OCI-LY1 (cell line): Measurements from ENCODE around the gene DMD.

Experiments used
- H2AFZ ChIP-seq: fragments of 200-600 bp; sonication (generic), shearing (Covaris generic); 2 replicates; pipeline ENCODE4 v1.6.0; 2014; ENCODE audit warnings: antibody characterized with exemption, mild to moderate bottlenecking, low read length
- H3F3A ChIP-seq: fragments of 200-600 bp; sonication (generic), shearing (Covaris generic); 2 replicates; pipeline ENCODE4 v1.6.0; 2014; ENCODE audit warnings: mild to moderate bottlenecking, antibody characterized with exemption, low read length, moderate library complexity; ENCODE audit not compliant: insufficient read depth
- H3K27ac ChIP-seq: fragments of 200-600 bp; sonication (generic); 2 replicates; pipeline ENCODE4 v1.5.1; 2014; ENCODE audit warnings: low read length, mixed run types, mild to moderate bottlenecking, low read depth; ENCODE audit not compliant: poor library complexity, severe bottlenecking
- H3K27me3 ChIP-seq: fragments of 200-600 bp; sonication (generic); 2 replicates; pipeline ENCODE4 v1.6.0; 2014; ENCODE audit warnings: antibody characterized with exemption, mild to moderate bottlenecking, low read length, moderate library complexity; ENCODE audit not compliant: insufficient read depth
- H3K36me3 ChIP-seq: fragments of 200-600 bp; sonication (generic); 2 replicates; pipeline ENCODE4 v1.6.1; 2014; ENCODE audit warnings: mild to moderate bottlenecking, antibody characterized with exemption, low read length, moderate library complexity, mixed read lengths; ENCODE audit not compliant: insufficient read depth
- H3K4me1 ChIP-seq: fragments of 200-600 bp; sonication (generic); 2 replicates; pipeline ENCODE4 v1.5.1; 2014; ENCODE audit warnings: mild to moderate bottlenecking, low read length, moderate library complexity; ENCODE audit not compliant: insufficient read depth, severe bottlenecking
- H3K4me2 ChIP-seq: fragments of 200-600 bp; sonication (generic), shearing (Covaris generic); 2 replicates; pipeline ENCODE4 v1.6.1; 2014; ENCODE audit warnings: low read length
- H3K4me3 ChIP-seq: fragments of 200-600 bp; sonication (generic); 2 replicates; pipeline ENCODE4 v1.5.1; 2014; ENCODE audit warnings: low read length, low read depth, mild to moderate bottlenecking, mixed read lengths; ENCODE audit not compliant: poor library complexity, severe bottlenecking
- H3K79me2 ChIP-seq: fragments of 200-600 bp; shearing (Covaris generic); 2 replicates; pipeline ENCODE4 v1.6.1; 2016; ENCODE audit warnings: mixed run types, low read length, mixed read lengths; ENCODE audit not compliant: insufficient read depth
- H3K9ac ChIP-seq: fragments of 200-600 bp; sonication (generic), shearing (Covaris generic); 2 replicates; pipeline ENCODE4 v1.6.1; 2014; ENCODE audit warnings: mild to moderate bottlenecking, low read length, mixed read lengths
- H3K9me2 ChIP-seq: fragments of 200-600 bp; sonication (generic), shearing (Covaris generic); 2 replicates; pipeline ENCODE4 v1.6.1; 2014; ENCODE audit warnings: low read depth, mild to moderate bottlenecking, low read length, mixed read lengths
- H3K9me3 ChIP-seq: fragments of 200-600 bp; shearing (Covaris generic); 2 replicates; pipeline ENCODE4 v1.6.1; 2014; ENCODE audit warnings: low read length, mixed read lengths
- H4K20me1 ChIP-seq: fragments of 200-600 bp; sonication (generic), shearing (Covaris generic); 2 replicates; pipeline ENCODE4 v1.6.0; 2016; ENCODE audit warnings: mild to moderate bottlenecking, low read length; ENCODE audit not compliant: insufficient read depth
- EZH2 ChIP-seq: fragments of 200-600 bp; sonication (generic), shearing (Covaris generic); IDR thresholded peaks from 2 replicates; pipeline ENCODE4 v1.8.0; 2017; ENCODE audit warnings: borderline replicate concordance, mixed run types, mild to moderate bottlenecking, antibody characterized with exemption, low read length, moderate library complexity, mixed read lengths
- TF ChIP-seq, protein P1 (sequence below): fragments of 200-600 bp; sonication (generic), shearing (Covaris generic); IDR thresholded peaks from 2 replicates; pipeline ENCODE4 v1.5.1; 2017; ENCODE audit warnings: mild to moderate bottlenecking, antibody characterized with exemption, low read length, moderate library complexity, mixed read lengths

DMD gene

GRCh38 chrX:31092970-31093638, 2118.2 kb downstream of the DMD start:
- no peak overlapping the region for H3K9ac ChIP-seq

DNA sequence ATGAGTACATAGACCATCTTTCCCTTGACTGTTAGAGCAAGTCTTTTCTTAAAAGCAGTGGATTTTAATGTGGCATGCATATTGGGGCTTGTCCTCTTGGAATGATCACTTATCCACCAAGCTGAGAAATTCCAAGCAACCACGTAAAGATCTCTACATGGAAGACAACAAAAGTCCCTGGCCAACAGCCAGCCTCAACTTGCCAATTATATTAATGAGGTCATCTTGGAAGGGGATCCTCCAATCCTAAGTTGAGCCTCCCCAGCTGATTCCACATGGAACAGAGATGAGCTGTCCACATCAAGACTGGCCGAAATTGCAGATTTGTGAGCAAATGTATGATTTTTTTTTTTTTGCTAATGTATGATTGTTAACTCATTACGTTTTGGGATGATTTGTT, 2118.9 kb downstream of the DMD start:
- no peak overlapping the region for H3K27ac ChIP-seq
- no peaks in the 10 kb centered on the region for H3K27me3 ChIP-seq
- H3K4me3 ChIP-seq, result no peak overlapping the region
- TF ChIP-seq, protein P1, sequence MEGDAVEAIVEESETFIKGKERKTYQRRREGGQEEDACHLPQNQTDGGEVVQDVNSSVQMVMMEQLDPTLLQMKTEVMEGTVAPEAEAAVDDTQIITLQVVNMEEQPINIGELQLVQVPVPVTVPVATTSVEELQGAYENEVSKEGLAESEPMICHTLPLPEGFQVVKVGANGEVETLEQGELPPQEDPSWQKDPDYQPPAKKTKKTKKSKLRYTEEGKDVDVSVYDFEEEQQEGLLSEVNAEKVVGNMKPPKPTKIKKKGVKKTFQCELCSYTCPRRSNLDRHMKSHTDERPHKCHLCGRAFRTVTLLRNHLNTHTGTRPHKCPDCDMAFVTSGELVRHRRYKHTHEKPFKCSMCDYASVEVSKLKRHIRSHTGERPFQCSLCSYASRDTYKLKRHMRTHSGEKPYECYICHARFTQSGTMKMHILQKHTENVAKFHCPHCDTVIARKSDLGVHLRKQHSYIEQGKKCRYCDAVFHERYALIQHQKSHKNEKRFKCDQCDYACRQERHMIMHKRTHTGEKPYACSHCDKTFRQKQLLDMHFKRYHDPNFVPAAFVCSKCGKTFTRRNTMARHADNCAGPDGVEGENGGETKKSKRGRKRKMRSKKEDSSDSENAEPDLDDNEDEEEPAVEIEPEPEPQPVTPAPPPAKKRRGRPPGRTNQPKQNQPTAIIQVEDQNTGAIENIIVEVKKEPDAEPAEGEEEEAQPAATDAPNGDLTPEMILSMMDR, result no peak
- no peak for TF ChIP-seq EZH2
- H3K9me2 ChIP-seq, result no peaks in the 10 kb centered on the region
- H3K79me2 ChIP-seq, result no peaks in the 10 kb centered on the region
- no peaks in the 10 kb centered on the region for H3K36me3 ChIP-seq
- no peaks in the 10 kb centered on the region for H3F3A ChIP-seq
- H2AFZ ChIP-seq, result no peak overlapping the region
- no peak overlapping the region for H3K4me2 ChIP-seq
- no peaks in the 10 kb centered on the region for H3K9me3 ChIP-seq
- no peaks in the 10 kb centered on the region for H3K4me1 ChIP-seq
- no peaks in the 10 kb centered on the region for H4K20me1 ChIP-seq
- no peak overlapping the region for H3K9ac ChIP-seq

More at GRCh38 chrX:31092970-31093638, 2118.2 kb downstream of the DMD start:
- Histone ChIP-seq H4K20me1 (no peaks in the 10 kb centered on the region), H3K79me2 (no peaks in the 10 kb centered on the region), H3K27ac (no peak overlapping the region), H3K4me2 (no peak overlapping the region), H3K4me1 (no peaks in the 10 kb centered on the region), H3K9me3 (no peaks in the 10 kb centered on the region), H3K4me3 (no peak overlapping the region), H3K27me3 (no peaks in the 10 kb centered on the region), H3K36me3 (no peaks in the 10 kb centered on the region), H2AFZ (no peak overlapping the region), H3F3A (no peaks in the 10 kb centered on the region), H3K9me2 (no peaks in the 10 kb centered on the region)
- TF ChIP-seq, protein P1, result no peak
- TF ChIP-seq EZH2, result no peak

GRCh38 chrX:31091819-31092218, 2119.5 kb downstream of the DMD start:
- H3K4me1 ChIP-seq, result no peaks in the 10 kb centered on the region
- no peaks in the 10 kb centered on the region for H3K36me3 ChIP-seq
- no peak overlapping the region for H2AFZ ChIP-seq
- H3K4me2 ChIP-seq, result no peak overlapping the region
- H3K27me3 ChIP-seq, result no peaks in the 10 kb centered on the region
- no peaks in the 10 kb centered on the region for H4K20me1 ChIP-seq
- TF ChIP-seq EZH2, result no peak
- TF ChIP-seq, protein P1, result no peak
- H3K27ac ChIP-seq, result no peak overlapping the region
- H3K79me2 ChIP-seq, result no peaks in the 10 kb centered on the region
- H3F3A ChIP-seq, result no peaks in the 10 kb centered on the region
- H3K9ac ChIP-seq, result no peak overlapping the region
- no peaks in the 10 kb centered on the region for H3K9me3 ChIP-seq
- no peak overlapping the region for H3K4me3 ChIP-seq
- H3K9me2 ChIP-seq, result no peaks in the 10 kb centered on the region
